Amniotic epithelial cell (primary cell): ENCODE data around the gene RALA.

ENCODE experiments used
- DNase-seq: peaks from one replicate; pipeline ENCODE4 v3.0.0-alpha.2; 2010; ENCODE audit warnings: low read depth

Gene RALA, protein sequence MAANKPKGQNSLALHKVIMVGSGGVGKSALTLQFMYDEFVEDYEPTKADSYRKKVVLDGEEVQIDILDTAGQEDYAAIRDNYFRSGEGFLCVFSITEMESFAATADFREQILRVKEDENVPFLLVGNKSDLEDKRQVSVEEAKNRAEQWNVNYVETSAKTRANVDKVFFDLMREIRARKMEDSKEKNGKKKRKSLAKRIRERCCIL

GRCh38 chr7:39623047-39623731 is at the start of gene RALA:
TSS of gene RALA (plus strand) at chr7:39623572. CDS start at chr7:39686668, 63,096 bp downstream.
- DNase-seq: peak; percentile 93

DNA sequence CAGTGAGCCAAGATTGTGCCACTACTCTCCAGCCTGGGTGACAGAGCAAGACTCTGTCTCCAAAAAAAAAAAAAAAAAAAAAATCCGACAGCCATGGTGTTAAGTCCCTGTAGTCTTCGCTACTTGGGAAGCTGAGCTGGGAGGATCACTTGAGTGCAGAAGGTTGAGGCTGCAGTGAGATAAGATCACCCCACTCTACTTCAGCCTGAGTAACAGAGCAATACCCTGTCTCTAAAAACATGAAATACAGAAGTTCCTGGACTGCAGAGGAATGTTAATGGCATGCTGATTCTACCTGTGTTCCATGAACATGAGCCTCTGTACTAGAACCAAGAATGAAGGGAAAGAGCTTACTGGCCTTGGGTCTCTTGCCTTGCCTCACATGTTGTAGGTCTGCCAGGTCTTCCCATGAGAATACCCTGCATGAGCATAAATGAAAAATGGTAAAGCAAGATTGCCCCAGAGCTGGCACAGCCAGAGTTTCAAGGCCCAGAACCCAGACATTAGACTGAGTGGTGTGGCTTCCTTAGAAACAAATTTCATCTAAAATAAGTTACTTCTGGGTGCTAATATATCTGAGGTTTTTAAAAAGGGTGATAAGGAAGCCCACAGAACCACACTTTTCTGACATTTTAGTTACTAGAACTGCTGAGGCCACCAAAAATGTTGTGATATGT is 48.6 kb upstream of the RALA start:
- no peak for DNase-seq

- no peak for DNase-seq
These were observed 46.0 kb upstream of the RALA start for GRCh38 chr7:39577229-39577874.

GRCh38 chr7:39580149-39580874 is 43.1 kb upstream of the RALA start:
- peak; percentile 89 for DNase-seq

GRCh38 chr7:39582536-39582935 is 40.8 kb upstream of the RALA start:
- DNase-seq: no peak

GRCh38 chr7:39583539-39583938 is 39.8 kb upstream of the RALA start:
- DNase-seq: no peak

DNA sequence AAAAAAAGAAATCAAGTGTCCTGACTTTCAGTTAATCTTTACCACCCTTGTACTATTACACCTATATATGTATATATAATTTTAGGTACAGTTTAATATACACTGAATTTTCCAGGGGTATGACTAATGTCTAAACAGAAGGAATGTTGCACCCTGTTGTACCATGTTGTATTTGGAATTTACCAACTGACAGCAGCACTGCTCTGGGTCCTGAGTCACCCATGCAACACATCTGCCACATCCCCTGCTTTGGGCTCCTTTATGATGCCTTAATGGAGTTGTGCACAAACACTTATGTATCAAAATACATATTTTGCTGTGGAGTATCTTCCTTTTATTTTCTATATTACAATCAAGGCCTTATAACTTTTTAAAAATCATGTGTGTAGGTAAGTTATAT is 36.0 kb upstream of the RALA start:
- DNase-seq: no peak

- DNase-seq: peak; percentile 26
These were observed 35.0 kb upstream of the RALA start for GRCh38 chr7:39588416-39588815.

DNA sequence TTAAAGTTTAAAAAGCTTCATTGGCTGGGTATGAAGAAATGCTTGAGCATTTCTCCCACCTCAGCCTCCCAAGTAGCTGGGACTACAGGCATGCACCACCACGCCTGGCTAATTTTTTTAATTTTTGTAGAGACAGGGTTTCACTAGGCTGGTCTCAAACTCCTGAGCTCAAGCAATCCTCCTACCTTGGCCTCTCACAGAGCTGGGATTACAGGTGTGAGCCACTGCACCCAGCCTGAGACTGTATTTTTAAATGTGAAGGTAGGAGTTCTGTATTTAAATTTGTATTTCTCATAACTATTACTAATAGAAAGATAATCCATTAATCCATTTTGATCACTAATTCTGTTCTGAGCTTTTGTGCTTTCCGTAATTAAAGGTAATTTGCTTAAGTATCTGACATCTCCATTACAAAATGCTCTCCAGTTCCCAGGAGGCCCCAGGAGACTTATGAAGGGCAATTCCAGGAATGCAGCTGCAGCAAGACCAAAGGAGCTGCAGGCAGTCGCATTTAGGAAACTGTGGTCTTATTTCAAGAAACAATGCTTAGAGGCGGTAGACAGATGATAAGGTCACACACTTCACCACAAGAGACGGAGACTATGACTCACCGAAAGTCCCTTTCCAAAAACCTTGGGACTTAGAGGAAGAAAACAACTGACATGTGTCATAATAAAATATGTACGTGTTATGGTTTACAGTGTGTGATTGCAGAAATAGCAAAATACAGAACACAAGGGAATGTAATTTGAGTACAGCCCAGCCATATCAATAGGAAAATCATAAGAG is 33.9 kb upstream of the RALA start:
- DNase-seq: peak; percentile 80

DNA sequence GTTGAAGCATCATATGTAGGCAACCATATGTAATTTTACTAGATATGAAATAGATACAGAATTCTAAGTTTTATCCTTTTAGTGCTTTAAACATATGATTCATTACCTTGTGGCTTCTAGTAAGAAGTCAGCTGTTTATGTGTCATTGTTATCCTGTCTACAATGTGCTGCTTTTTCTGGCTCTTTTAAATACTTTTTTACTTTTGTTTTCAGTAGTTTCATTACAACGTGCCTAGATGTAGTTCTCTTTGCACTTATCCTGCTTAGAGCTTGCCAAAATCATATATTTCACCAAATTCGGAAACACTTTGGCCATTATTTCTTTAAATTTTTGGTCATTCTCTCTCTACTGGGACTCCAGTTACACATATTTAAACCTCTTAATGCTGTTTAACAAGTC is 30.8 kb upstream of the RALA start:
- DNase-seq: peak; percentile 75

- peak; percentile 27 for DNase-seq
These were observed 28.3 kb upstream of the RALA start for GRCh38 chr7:39594988-39595620.

- DNase-seq: no peak
These were observed 21.0 kb upstream of the RALA start for GRCh38 chr7:39602351-39602750.

DNA sequence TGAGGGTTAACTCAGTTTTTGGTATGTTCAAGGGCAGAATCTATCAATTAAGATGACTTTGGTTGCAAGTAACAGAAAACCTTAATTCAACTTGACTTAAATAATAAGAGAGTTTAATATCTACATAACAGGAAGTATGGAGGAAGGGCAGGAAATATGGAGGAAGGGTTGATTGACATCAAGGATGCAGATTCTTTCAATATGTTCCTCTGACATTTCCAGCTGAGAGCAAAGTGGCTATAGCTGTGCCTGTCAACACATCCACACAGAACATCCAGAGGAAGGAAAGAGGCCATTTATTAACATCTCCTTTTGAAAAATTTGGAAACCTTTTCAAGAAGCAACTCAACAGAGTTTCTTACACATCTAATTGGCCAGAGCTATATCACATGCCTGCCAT is 19.4 kb upstream of the RALA start:
- no peak for DNase-seq

DNA sequence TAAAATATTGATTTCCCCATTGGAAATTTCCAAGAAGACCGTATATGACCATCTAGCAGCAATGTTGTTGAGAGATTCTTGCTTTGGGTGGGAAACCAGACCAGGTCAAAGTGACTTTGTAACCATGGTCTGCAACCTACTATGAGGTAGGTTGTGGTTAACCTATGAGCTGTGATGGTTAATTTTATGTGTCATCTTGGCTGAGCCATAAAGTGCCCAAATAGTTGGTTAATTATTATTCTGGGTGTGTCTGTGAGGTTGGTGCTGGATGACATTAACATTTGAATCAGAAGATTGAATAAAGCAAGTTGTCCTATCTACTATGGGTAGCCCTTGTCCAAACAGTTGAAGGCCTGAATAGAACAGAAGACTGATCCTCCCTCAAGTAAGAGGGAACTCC is 18.3 kb upstream of the RALA start:
- no peak for DNase-seq

DNA sequence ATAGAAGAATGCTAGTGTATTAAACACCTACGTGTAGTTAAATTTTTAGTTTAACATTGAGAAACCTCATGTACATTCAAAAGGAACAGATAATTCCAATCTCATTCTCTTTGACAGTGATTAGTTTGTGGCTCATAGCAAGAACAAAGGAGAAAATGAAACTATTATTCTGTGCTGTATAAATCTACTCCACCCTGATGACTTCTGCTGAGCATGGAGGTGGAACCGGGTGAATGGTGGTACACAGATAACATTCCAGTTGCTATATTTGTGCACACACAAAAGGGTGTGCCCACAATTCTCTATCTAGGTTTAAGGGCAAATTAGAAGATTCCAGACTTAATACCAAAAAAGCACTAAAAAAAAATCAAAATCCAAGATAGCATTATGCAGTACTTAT is 17.0 kb upstream of the RALA start:
- DNase-seq: no peak

DNA sequence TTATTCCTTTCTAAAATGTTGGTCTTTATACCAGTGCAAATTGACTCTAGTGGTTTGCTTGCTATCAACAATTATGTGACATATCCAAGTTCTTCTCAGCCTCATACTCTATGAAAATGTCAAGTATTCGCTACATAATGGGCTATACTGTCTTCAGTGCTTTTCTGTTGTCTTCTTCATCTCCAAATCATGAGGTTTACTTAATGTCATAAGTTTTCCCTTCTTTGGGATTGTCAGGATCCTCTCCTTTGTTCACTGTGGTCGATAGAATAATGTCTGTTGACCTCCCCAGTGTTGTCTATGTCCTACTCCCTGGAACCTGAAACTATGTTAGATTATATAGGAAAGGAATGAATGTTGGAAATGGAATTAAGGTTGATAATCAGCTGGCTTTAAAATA is 16.4 kb upstream of the RALA start:
- DNase-seq: no peak

GRCh38 chr7:39607865-39608264 is 15.5 kb upstream of the RALA start:
- no peak for DNase-seq

- DNase-seq: no peak
These were observed 15.1 kb upstream of the RALA start for GRCh38 chr7:39608278-39608677.

- DNase-seq: peak; percentile 67
These were observed 14.0 kb upstream of the RALA start for GRCh38 chr7:39609113-39609934.

GRCh38 chr7:39609935-39610263 is 13.5 kb upstream of the RALA start:
- no peak for DNase-seq
